Measurements from ENCODE around the gene NOXO1.

DNA sequence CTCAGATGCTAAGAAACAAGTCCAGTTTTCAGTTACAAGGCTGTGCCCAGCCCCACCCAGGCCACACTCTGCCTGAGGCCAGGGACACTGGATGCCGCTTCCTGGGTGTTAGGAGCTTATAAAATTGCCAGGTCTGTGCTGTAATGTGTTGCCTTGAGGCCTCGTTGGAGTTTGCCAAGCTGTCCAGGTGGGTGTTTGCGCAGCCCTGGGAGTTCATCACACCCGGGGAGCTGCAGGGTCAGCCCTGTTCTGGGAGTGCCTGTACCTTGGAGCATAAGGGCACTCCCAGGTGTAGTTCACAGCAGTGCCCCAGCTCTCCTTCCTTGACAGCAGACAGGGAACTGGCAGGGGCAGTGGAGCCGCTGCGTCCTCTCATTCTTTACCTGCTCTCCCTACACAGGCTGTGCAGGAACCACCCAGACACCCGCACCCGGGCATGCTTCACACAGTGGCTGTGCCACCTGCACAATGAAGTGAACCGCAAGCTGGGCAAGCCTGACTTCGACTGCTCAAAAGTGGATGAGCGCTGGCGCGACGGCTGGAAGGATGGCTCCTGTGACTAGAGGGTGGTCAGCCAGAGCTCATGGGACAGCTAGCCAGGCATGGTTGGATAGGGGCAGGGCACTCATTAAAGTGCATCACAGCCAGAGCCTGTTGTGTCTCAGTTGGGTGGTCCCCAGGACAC, 4.3 kb upstream of the NOXO1 start:
- TF ChIP-seq GATA3 (IDR thresholded peaks at IDR 0.05; ENCODE audit: low read depth, low read length) (no peak), GATA2 (IDR thresholded peaks at IDR 0.05; ENCODE audit: low read depth, low read length) (no peak)

Measured in SH-SY5Y (cell line).